Germinal center (tissue), 1 donor: ENCODE data around the gene BIN1.

Experiments
- DNase-seq: peaks from one replicate; pipeline ENCODE4 v3.0.0; 2012; ENCODE audit warnings: mixed read lengths, low spot score

BIN1 gene

GRCh38 chr2:127103243-127104165 is 3.5 kb downstream of the BIN1 start:
- no peak for DNase-seq

DNA sequence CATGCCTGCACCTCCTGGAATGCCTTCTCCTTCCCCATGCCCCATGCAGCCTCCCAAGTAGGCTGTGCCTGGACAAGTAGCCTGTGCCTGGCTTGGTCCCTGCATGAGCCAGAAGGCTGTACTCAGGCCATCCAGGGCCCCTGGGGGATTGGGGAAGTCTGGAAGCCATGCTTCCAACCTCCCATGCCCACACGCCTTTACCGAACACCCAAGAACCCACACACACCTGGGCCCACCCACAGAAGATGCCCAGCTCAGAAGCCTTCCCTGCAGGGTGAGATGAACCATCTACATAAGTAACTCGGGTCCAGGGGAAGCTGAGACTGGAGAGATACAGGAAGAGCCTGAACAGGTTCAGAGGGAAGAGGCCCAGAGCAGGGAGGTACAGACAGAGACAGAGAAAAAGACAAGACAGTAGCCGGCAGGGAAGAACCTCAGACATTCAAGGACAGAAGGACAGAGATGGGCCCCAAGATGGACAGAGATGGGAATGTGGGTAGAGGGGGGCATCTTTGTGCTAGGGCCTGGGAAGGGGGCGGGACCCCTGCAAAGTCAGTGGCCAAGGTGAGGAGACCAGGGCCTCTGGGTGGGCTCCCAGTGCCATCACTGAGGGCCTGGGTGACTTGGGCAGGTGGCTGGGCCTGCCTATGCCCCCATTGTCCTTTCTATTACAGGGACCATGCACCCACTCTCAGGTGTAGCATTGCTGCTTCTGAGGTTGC is 4.3 kb downstream of the BIN1 start:
- DNase-seq = no peak

DNA sequence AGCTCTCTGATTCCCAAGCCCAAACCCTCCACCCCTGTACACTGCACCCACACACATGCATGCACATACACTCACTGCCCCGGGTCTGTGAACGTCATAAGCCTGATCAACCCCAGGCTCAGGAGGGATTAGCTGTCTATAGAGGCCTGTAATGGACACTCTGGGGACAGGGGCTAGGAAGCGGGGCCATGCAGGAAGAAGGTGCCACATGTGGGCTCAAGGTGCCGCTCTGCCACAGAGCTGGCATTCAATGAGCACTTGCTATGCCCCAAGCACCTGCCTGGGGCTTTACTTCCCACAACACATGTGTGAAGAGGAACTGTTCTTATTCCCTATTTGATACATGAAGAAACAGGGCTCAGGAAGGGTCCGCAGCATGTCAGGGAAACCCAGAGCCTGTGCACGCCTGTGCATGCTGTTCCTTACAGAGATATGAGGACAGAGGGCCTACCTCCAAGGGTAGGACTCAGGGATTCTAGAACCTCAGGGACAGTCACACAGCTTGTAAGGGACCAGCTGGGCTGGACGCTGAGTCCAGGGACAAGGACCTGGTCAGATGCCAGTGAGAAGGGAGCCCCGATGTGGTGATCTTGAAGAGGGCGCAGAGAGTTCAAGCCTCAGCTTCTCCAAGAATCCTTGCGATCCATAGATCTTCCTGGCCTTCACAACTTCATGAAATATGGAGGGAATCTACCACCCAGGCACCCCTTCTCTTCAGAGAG is 5.0 kb downstream of the BIN1 start:
- DNase-seq = no peak

DNA sequence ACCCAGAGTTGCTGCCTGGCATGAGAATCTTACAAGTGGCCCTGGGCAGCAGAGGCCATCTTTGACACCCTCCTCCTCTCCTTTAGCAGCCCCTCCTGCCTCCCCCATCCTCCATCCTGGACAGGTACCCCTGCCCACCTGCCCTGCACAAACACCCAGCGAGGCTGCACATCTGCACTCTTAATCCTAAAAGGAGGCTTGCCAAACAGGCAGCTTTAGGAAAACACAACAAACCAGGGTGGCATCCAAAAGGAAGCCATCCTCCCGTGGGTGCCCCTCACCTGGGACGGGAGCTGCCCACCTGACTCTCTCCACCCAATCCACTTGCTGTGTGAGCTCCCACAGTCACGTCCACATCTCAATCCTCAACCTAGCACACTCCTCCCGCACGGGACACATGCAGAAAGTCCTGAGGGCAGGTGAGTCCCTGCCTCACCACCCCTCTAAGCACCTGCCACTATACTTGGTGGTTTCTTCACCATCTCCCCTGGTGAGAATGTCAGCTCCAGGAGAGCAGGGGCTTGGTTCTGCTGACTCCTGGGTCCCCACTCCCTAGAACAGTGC is 5.8 kb downstream of the BIN1 start:
- DNase-seq = no peak

GRCh38 chr2:127100251-127101047 is 6.5 kb downstream of the BIN1 start:
- no peak for DNase-seq

GRCh38 chr2:127098711-127099110 is 8.2 kb downstream of the BIN1 start:
- DNase-seq = no peak

DNA sequence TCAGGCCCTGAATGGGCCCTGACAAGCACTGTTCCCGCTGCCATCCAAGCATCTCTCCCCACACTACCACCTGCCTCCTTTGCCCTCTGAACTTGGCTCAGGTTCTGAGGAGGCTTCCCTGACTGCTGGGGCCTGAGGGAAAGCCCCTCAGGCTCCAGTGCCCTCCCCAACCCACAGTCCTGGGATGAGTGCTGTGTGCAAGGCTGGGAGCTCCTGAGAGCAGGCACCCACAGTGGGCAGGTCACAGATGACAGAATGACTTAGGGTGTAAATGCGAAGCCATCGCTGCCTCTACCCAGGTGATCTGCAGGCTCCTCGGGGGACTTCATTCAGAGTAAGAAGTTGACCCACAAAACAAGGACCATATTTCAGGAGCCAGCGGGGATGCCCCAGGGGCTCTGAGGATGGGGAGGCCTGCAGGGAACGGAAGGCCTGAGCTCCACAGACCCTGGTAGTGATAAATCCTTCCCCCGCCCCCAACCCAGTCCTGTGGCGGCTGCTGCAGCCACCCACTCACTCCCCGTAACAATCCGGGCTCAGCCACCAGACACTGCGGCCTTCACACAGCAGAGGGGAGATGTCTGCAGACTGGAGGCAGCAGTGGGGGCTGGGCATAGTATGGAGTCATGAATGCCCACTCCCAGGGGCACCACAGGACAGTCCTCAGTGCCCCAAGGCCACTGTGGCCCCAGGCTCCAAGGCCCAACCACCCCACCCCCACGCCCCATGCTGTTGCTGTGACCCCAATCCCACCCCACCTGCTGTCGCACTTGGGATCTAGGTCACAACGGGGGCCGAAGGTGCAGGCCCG is 8.9 kb downstream of the BIN1 start:
- no peak for DNase-seq

GRCh38 chr2:127097471-127097765 is 9.5 kb downstream of the BIN1 start:
- DNase-seq = no peak

DNA sequence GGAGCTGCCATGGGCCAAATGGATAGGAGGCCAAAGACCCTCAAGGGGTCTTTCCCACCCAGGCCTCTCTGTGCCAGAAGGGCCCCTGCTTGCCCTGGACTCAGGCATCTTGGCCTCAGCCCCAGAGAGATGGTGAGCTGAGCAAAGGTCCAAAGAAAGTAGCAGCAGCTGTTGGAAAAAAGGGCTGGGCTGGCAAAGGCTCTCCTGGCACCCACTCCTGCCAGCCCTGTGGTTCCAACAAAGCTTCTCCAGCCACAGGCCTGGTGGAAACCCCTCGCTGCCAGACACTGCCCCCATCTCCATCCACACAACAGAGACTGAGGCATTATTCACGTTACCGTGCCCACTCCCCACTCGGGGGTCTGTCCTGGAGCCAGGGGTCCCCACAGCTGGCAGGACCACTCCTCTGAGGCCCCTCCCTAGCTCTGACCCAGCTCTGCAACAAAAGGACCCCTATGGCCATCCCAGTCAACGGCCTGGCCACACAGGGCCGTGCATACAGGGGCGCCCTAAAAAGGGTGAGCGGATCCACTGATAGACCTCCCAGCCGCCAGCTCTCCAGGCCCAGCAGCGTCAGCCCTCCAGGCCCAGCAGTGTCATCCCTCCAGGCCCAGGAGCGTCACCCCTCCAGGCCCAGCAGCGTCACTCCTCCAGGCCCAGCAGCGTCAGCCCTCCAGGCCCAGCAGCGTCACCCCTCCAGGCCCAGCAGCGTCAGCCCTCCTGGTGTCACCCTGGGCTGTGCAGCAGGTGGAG is 10.1 kb downstream of the BIN1 start:
- DNase-seq = no peak

DNA sequence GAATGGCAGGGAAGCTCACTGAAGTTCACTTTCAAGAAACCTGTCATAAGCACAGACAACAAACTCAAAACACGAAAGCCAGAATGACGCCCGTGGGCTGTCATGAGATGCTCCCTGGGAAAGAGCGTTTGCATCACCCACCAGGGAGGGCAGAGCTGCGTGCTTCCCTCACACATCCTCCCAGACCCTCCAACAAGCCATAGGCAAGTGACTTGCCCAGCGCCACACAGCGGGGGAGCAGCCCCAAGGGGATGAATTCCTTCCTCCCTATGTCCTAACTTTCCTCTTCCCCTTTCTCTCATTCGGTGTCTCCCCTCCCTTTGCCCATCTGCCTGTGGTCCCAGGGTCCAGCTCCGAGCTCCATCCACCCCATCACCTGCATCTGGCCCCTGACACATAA is 10.7 kb downstream of the BIN1 start:
- no peak for DNase-seq

- no peak for DNase-seq
Measured at GRCh38 chr2:127095784-127096183, 11.2 kb downstream of the BIN1 start.

- DNase-seq = no peak
Measured at GRCh38 chr2:127095367-127095641, 11.7 kb downstream of the BIN1 start.

GRCh38 chr2:127094509-127095366 is 12.2 kb downstream of the BIN1 start:
- no peak for DNase-seq

GRCh38 chr2:127093648-127094210 is 13.2 kb downstream of the BIN1 start:
- no peak for DNase-seq

DNA sequence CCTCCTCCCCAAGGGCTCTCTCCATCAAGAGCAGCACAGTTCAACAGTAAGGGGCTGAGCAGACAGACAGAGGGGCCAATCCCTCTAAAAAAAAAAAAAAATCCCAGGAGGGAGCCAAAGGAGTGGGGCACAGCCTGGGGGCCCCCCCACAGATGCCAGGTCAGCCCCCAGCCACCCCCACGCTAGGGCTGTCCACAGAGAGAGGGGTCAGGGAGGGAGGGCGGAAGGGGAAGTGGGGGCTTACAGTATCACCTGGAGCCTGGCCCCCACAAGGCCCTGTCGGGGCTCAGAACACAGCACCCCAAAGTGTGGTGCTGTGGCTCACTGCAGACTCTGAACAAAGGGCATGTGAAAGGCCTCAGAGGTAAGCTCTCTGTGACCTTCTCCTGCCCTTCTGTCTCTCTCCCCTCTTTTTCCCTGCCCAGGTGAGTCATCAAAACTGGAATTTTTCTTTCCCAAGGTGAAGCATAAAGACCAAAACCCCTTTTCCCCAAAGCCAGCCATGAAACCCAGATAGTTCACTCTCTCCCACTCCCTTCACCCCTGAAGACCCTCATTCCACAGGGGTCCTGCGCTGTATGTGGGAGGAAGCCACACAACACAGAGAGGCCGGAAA is 13.9 kb downstream of the BIN1 start:
- DNase-seq = no peak

DNA sequence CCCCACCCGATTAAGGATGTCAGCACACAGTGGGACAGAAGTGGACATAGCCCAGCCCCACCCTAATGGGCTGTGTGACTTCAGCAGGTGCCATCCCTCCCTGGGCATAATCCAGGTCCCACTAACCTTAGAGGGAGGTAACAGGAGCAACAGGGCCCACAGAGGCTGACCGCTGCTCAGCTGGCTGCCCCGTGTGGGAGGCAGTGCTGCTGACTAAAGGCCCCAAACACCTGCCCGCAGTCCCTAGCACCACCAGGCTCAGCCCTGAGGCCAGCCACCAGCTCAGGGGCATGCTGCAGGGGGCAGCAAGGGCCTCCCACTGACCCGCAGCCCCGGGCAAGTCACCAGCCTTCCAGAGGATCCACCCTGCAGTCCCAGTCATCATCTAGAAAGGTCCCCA is 14.6 kb downstream of the BIN1 start:
- no peak for DNase-seq

- no peak for DNase-seq
Measured at GRCh38 chr2:127091886-127092285, 15.1 kb downstream of the BIN1 start.

DNA sequence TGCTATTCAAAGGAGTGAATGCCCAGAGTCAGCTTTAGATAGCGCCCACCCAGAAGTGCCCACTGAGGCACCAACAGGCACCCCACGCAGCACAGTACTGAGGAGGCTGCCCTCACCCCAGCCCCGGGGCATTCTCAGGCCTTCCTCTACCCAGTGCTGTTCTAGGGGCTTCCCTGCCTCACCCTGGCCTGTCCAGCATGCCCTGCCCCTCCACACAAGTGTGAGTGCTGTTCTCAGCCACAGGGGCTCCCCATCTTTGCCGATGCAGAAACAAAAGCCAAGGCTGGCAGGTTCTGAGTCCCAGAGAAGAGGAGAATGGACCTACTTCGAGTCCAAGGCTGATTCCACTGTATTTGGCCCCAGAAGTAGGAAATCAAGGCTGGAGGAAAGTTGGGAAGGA is 15.8 kb downstream of the BIN1 start:
- no peak for DNase-seq
